ENCODE results near the gene METTL2A.
"Not testable (repeated sequence)": the region's sequence is repeated elsewhere in the genome, so short reads cannot be mapped to it uniquely, and the experiment has no call there.

Gene METTL2A, protein sequence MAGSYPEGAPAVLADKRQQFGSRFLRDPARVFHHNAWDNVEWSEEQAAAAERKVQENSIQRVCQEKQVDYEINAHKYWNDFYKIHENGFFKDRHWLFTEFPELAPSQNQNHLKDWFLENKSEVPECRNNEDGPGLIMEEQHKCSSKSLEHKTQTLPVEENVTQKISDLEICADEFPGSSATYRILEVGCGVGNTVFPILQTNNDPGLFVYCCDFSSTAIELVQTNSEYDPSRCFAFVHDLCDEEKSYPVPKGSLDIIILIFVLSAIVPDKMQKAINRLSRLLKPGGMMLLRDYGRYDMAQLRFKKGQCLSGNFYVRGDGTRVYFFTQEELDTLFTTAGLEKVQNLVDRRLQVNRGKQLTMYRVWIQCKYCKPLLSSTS

GRCh38 chr17:62423647-62424461 is at the start of gene METTL2A:
Gene METTL2A (plus strand): TSS chr17:62423897. CDS start chr17:62423903, 6 bp downstream.
- H3K27me3 ChIP-seq (ENCODE audit: control insufficient read depth, insufficient read depth, low read length); H3K9me3 ChIP-seq (ENCODE audit: control insufficient read depth, insufficient read depth, low read depth, low read length); H3K4me1 ChIP-seq (ENCODE audit: control insufficient read depth, insufficient read depth, low read length); H3K27ac ChIP-seq (ENCODE audit: low read depth, low read length): not testable (repeated sequence)
- peak within 1 kb of the TSS; percentile 87 for H3K4me3 ChIP-seq (ENCODE audit: low read depth, low read length)
- H3K9ac ChIP-seq (ENCODE audit: low read length), result peak within 1 kb of the TSS; percentile 82
- H3K36me3 ChIP-seq (ENCODE audit: control insufficient read depth, insufficient read depth, low read length), result peaks cover 15% of the 10 kb centered on the region

GRCh38 chr17:62380253-62380652 is 43.4 kb upstream of the METTL2A start, which contains the start of gene EFCAB3:
Gene EFCAB3 (plus strand): TSS chr17:62380553. CDS start chr17:62382980, 2,427 bp downstream.
- Histone ChIP-seq H3K9ac (ENCODE audit: low read length) (no peak within 1 kb of the TSS), H3K4me3 (ENCODE audit: low read depth, low read length) (no peak within 1 kb of the TSS), H3K4me1 (ENCODE audit: control insufficient read depth, insufficient read depth, low read length) (no peaks in the 10 kb centered on the region), H3K27ac (ENCODE audit: low read depth, low read length) (no peak within 1 kb of the TSS), H3K9me3 (ENCODE audit: control insufficient read depth, insufficient read depth, low read depth, low read length) (no peaks in the 10 kb centered on the region), H3K27me3 (ENCODE audit: control insufficient read depth, insufficient read depth, low read length) (no peaks in the 10 kb centered on the region), H3K36me3 (ENCODE audit: control insufficient read depth, insufficient read depth, low read length) (no peaks in the 10 kb centered on the region)

DNA sequence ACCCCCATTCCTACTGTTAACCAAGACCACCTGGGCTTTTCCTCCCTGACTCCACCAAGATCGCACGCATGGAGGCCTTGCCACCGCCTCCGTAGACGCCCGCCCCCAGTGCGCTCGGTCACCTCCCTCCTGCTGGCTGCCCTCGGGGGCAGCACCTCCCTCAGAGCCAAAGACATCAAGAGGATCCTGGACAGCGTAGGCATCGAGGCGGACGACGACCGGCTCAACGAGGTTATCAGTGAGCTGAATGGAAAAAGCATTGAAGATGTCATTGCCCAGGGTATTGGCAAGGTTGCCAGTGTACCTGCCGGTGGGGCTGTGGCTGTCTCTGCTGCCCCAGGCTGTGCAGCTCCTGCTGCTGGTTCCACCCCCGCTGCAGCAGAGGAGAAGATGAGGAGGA is 42.1 kb upstream of the METTL2A start:
- Histone ChIP-seq H3K36me3 (ENCODE audit: control insufficient read depth, insufficient read depth, low read length) (no peaks in the 10 kb centered on the region), H3K9ac (ENCODE audit: low read length) (no peak overlapping the region), H3K4me1 (ENCODE audit: control insufficient read depth, insufficient read depth, low read length) (no peaks in the 10 kb centered on the region), H3K9me3 (ENCODE audit: control insufficient read depth, insufficient read depth, low read depth, low read length) (no peaks in the 10 kb centered on the region), H3K27ac (ENCODE audit: low read depth, low read length) (no peak overlapping the region), H3K27me3 (ENCODE audit: control insufficient read depth, insufficient read depth, low read length) (no peaks in the 10 kb centered on the region), H3K4me3 (ENCODE audit: low read depth, low read length) (no peak overlapping the region)

- Histone ChIP-seq H3K36me3 (ENCODE audit: control insufficient read depth, insufficient read depth, low read length) (no peaks in the 10 kb centered on the region), H3K27ac (ENCODE audit: low read depth, low read length) (no peak overlapping the region), H3K9me3 (ENCODE audit: control insufficient read depth, insufficient read depth, low read depth, low read length) (no peaks in the 10 kb centered on the region), H3K4me3 (ENCODE audit: low read depth, low read length) (no peak overlapping the region), H3K9ac (ENCODE audit: low read length) (no peak overlapping the region), H3K27me3 (ENCODE audit: control insufficient read depth, insufficient read depth, low read length) (no peaks in the 10 kb centered on the region), H3K4me1 (ENCODE audit: control insufficient read depth, insufficient read depth, low read length) (no peaks in the 10 kb centered on the region)
Measured at GRCh38 chr17:62388856-62389255, 34.8 kb upstream of the METTL2A start.

DNA sequence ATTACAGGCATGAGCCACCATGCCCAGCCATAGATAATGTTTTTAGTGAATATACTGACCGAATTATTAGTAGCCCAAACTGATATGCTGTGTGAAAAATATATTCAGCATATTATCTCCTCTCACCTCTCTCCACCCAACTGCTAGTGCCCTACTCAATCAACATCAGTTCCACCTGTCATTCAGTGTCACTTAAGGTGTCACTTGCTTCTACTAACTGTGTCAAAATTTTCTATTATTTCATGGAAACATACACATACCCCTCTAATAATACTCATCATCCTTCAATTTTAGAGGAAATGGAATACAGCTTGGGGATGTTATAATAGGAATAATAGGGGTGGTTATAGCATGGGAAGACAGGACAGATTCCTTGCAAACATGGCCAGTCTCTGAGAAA is 30.8 kb upstream of the METTL2A start:
- Histone ChIP-seq H3K9ac (ENCODE audit: low read length) (no peak overlapping the region), H3K4me1 (ENCODE audit: control insufficient read depth, insufficient read depth, low read length) (no peaks in the 10 kb centered on the region)

GRCh38 chr17:62398891-62399290 is 24.8 kb upstream of the METTL2A start:
- Histone ChIP-seq H3K4me3 (ENCODE audit: low read depth, low read length) (no peak overlapping the region), H3K4me1 (ENCODE audit: control insufficient read depth, insufficient read depth, low read length) (no peaks in the 10 kb centered on the region), H3K9ac (ENCODE audit: low read length) (no peak overlapping the region), H3K27me3 (ENCODE audit: control insufficient read depth, insufficient read depth, low read length) (no peaks in the 10 kb centered on the region), H3K36me3 (ENCODE audit: control insufficient read depth, insufficient read depth, low read length) (no peaks in the 10 kb centered on the region), H3K9me3 (ENCODE audit: control insufficient read depth, insufficient read depth, low read depth, low read length) (no peaks in the 10 kb centered on the region), H3K27ac (ENCODE audit: low read depth, low read length) (no peak overlapping the region)

More for the DNA sequence above, 30.8 kb upstream of the METTL2A start:
- Histone ChIP-seq H3K9me3 (ENCODE audit: control insufficient read depth, insufficient read depth, low read depth, low read length) (no peaks in the 10 kb centered on the region), H3K36me3 (ENCODE audit: control insufficient read depth, insufficient read depth, low read length) (no peaks in the 10 kb centered on the region), H3K27ac (ENCODE audit: low read depth, low read length) (no peak overlapping the region), H3K4me3 (ENCODE audit: low read depth, low read length) (no peak overlapping the region), H3K27me3 (ENCODE audit: control insufficient read depth, insufficient read depth, low read length) (no peaks in the 10 kb centered on the region)

DNA sequence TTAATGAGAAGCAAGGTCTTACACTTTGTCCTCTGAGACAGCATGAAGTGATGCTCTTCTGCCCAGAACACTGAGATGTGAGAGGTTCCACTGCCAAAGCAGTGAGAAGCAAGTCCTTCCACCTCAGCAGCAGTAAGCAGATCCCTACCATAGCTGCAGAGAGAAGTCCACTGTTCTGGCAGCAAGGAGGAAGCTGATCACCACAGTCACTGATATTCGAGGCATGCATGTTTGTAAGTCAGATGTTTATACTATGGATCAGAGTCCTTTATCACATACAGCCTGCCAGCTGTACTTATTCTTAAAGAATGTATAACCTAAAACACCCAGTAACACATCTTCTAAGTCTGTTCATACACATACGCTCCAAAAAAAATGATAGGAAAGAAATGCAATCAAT is 18.2 kb upstream of the METTL2A start:
- no peak overlapping the region for H3K4me3 ChIP-seq (ENCODE audit: low read depth, low read length)
- no peaks in the 10 kb centered on the region for H3K27me3 ChIP-seq (ENCODE audit: control insufficient read depth, insufficient read depth, low read length)
- no peaks in the 10 kb centered on the region for H3K4me1 ChIP-seq (ENCODE audit: control insufficient read depth, insufficient read depth, low read length)

DNA sequence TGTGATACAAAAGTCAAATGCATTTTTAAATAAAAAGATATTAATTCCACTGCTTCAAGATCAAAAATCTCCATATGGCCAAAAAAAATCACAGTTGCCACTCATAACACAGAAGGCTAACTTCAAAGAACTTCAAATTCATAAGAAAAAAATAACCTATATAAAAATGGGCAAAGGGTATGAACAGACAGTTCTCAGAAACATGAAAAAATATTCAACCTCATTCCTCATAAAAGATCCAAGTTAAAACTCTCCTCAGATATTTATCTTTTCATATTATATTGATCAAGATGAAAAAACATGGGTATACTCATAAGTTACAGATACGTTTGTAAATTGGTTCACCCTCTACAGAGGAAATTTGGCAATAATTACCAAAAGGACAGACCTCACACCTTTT is 10.6 kb upstream of the METTL2A start:
- H3K4me1 ChIP-seq (ENCODE audit: control insufficient read depth, insufficient read depth, low read length); H3K27ac ChIP-seq (ENCODE audit: low read depth, low read length); H3K9ac ChIP-seq (ENCODE audit: low read length); H3K27me3 ChIP-seq (ENCODE audit: control insufficient read depth, insufficient read depth, low read length); H3K4me3 ChIP-seq (ENCODE audit: low read depth, low read length); H3K36me3 ChIP-seq (ENCODE audit: control insufficient read depth, insufficient read depth, low read length); H3K9me3 ChIP-seq (ENCODE audit: control insufficient read depth, insufficient read depth, low read depth, low read length): not testable (repeated sequence)

More for the DNA sequence above, 18.2 kb upstream of the METTL2A start:
- Histone ChIP-seq H3K9ac (ENCODE audit: low read length) (no peak overlapping the region), H3K27ac (ENCODE audit: low read depth, low read length) (no peak overlapping the region), H3K36me3 (ENCODE audit: control insufficient read depth, insufficient read depth, low read length) (no peaks in the 10 kb centered on the region), H3K9me3 (ENCODE audit: control insufficient read depth, insufficient read depth, low read depth, low read length) (no peaks in the 10 kb centered on the region)

GRCh38 chr17:62426214-62426613 is 2.5 kb downstream of the METTL2A start:
- H3K4me3 ChIP-seq (ENCODE audit: low read depth, low read length); H3K9me3 ChIP-seq (ENCODE audit: control insufficient read depth, insufficient read depth, low read depth, low read length); H3K27me3 ChIP-seq (ENCODE audit: control insufficient read depth, insufficient read depth, low read length); H3K4me1 ChIP-seq (ENCODE audit: control insufficient read depth, insufficient read depth, low read length); H3K27ac ChIP-seq (ENCODE audit: low read depth, low read length); H3K9ac ChIP-seq (ENCODE audit: low read length): not testable (repeated sequence)
- H3K36me3 ChIP-seq (ENCODE audit: control insufficient read depth, insufficient read depth, low read length), result peaks cover 22% of the 10 kb centered on the region

DNA sequence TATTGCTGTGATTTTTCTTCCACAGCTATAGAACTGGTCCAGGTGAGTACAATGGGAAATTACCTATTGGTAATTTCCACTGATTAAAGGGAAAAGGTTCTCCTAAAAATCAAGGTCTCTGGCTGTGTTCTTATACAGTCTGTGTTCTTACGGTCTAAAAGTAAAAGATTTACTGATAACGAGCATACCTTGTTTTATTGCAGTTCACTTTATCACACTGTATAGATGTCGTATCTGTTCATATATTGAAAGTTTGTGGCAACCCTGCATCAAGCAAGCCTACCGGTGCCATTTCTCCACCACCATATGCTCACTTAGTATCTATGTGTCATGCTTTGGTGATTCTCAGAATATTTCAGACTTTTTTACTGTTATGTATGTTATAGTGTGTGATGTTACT is 11.6 kb downstream of the METTL2A start:
- H3K4me1 ChIP-seq (ENCODE audit: control insufficient read depth, insufficient read depth, low read length); H3K9ac ChIP-seq (ENCODE audit: low read length); H3K9me3 ChIP-seq (ENCODE audit: control insufficient read depth, insufficient read depth, low read depth, low read length); H3K27ac ChIP-seq (ENCODE audit: low read depth, low read length); H3K27me3 ChIP-seq (ENCODE audit: control insufficient read depth, insufficient read depth, low read length); H3K4me3 ChIP-seq (ENCODE audit: low read depth, low read length): not testable (repeated sequence)
- peaks cover 39% of the 10 kb centered on the region for H3K36me3 ChIP-seq (ENCODE audit: control insufficient read depth, insufficient read depth, low read length)

- H3K27me3 ChIP-seq (ENCODE audit: control insufficient read depth, insufficient read depth, low read length); H3K4me3 ChIP-seq (ENCODE audit: low read depth, low read length); H3K9ac ChIP-seq (ENCODE audit: low read length); H3K4me1 ChIP-seq (ENCODE audit: control insufficient read depth, insufficient read depth, low read length); H3K27ac ChIP-seq (ENCODE audit: low read depth, low read length); H3K9me3 ChIP-seq (ENCODE audit: control insufficient read depth, insufficient read depth, low read depth, low read length): not testable (repeated sequence)
- peaks cover 60% of the 10 kb centered on the region for H3K36me3 ChIP-seq (ENCODE audit: control insufficient read depth, insufficient read depth, low read length)
Measured at GRCh38 chr17:62441181-62441580, 17.5 kb downstream of the METTL2A start.
